Measurements from ENCODE around the gene TLCD4.
"Not testable (repeated sequence)": the region's sequence is repeated elsewhere in the genome, so short reads cannot be mapped to it uniquely, and the experiment has no call there.

The TLCD4 gene

DNA sequence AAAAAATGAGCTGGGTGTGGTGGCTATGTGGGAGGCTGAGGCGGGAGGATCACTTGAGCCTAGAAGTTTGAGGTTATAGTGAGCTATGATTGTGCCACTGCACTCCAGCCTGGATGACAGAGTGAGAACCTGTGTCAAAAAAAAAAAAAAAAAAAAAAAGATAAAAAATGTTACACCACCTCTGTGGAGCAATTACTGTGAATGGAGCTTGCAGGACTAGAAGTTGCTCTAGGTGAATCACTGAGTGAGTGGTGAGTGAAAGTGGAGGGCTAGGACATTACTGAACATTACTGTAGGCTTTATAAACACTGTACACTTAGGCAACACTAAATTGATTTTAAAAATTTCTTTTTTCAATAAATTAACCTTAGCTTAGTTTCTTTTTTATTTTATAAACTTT, 21.9 kb downstream of the TLCD4 start:
- DNase-seq = no peak
- intact Hi-C loops (cut with DNase I) = no loop called here

GRCh38 chr1:95140791-95141190, 23.6 kb downstream of the TLCD4 start:
- DNase-seq = no peak
- intact Hi-C loops (cut with DNase I) = no loop called here

- intact Hi-C loops (cut with DNase I) = no loop called here
- DNase-seq = no peak
Observed at GRCh38 chr1:95145493-95145892, 28.3 kb downstream of the TLCD4 start.

GRCh38 chr1:95146637-95147036, 29.5 kb downstream of the TLCD4 start:
- intact Hi-C loops (cut with DNase I) = no loop called here
- DNase-seq = no peak

GRCh38 chr1:95154096-95154495, 36.9 kb downstream of the TLCD4 start:
- no peak for DNase-seq
- intact Hi-C loops (cut with DNase I) = no loop called here

- DNase-seq; intact Hi-C loops (cut with DNase I): not testable (repeated sequence)
Observed at GRCh38 chr1:95165569-95165968, 48.4 kb downstream of the TLCD4 start.
